Coronary artery (tissue), 2 donors: ENCODE results near the gene YTHDC2.

Experiments used
- DNase-seq: peaks from one replicate; pipeline ENCODE4 v3.0.0-alpha.2; 2017; ENCODE audit warnings: low spot score
- H3K27ac ChIP-seq, 2 donors: fragments of 200-600 bp; sonication (generic); one replicate each; pipeline ENCODE4 v1.5.1; 2016 to 2019
- H3K4me3 ChIP-seq: fragments of 200-600 bp; sonication (generic); 2 replicates; pipeline ENCODE4 v1.5.1; 2016; ENCODE audit warnings: mild to moderate bottlenecking, moderate library complexity
- CTCF ChIP-seq: fragments of 200-600 bp; sonication (generic); IDR thresholded peaks from one replicate; pipeline ENCODE4 v1.5.1; 2019; ENCODE audit warnings: antibody characterized with exemption

YTHDC2 gene

DNA sequence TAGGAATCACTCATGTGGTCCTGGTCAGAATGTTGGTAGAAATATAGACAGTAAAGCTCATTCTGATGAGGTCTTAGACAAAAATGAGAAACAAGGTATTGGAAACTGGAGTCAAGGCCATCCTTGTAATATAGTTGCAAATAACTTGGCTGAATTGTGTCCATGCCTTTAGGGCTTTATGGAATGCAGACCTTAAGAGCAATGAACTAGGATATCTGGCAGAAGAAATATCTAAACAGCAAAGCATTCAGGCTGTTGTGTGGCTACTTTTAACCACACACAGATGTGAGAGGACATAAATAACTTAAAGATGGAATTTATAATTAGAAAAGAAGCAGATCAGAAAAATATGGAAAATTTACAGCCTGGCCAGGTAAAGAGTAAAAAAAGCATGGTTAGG, 128.2 kb downstream of the YTHDC2 start:
- H3K27ac ChIP-seq = no peak overlapping the region
- no peak for TF ChIP-seq CTCF
- DNase-seq = no peak
- no peak overlapping the region for H3K4me3 ChIP-seq
